ENCODE data around the gene AGR2. TPM values are rescaled to one million over a fixed set of nuclear protein-coding genes. Genes with fewer than 3 reads are reported as not detected.

The AGR2 gene
- total and polyA plus RNA-seq, 7 donors, result 0.07 to 0.20 (median 0.17) TPM; not detected in 4

GRCh38 chr7:16755397-16755796 lies 49.4 kb downstream of the AGR2 start:
- Histone ChIP-seq H3K9me3 (no peaks in the 10 kb centered on the region), H3K4me3 (peak overlapping the region; percentile 68), H3K36me3 (ENCODE audit: insufficient read depth in 1 of 2, low read depth in 1 of 2) (no peaks in the 10 kb centered on the region), H3K27me3 (ENCODE audit: insufficient read depth in 3 of 3, low read length in 2 of 3) (peaks cover 0 to 11% (median 3%) of the 10 kb centered on the region in 3 donors), H3K4me1 (no peaks in the 10 kb centered on the region), H3K27ac (no peak overlapping the region)
- no peak for ATAC-seq
- intact Hi-C loops (cut with DNase I), result no loop called here
- TF ChIP-seq CTCF (IDR thresholded peaks at IDR 0.05), result no peak
- no peak for DNase-seq

GRCh38 chr7:16754856-16755317 lies 49.9 kb downstream of the AGR2 start:
- TF ChIP-seq CTCF (IDR thresholded peaks at IDR 0.05), result no peak
- intact Hi-C loops (cut with DNase I), result no loop called here
- H3K36me3 ChIP-seq (ENCODE audit: insufficient read depth in 1 of 2, low read depth in 1 of 2), result no peaks in the 10 kb centered on the region
- DNase-seq, result no peak
- WGBS, 3 donors, result 56 to 77% (median 72%) methylated on average over 6 of the region's 6 CpGs
- no peak for ATAC-seq
- no peak overlapping the region for H3K27ac ChIP-seq
- H3K9me3 ChIP-seq, result no peaks in the 10 kb centered on the region
- peaks cover 0 to 11% (median 3%) of the 10 kb centered on the region in 3 donors for H3K27me3 ChIP-seq (ENCODE audit: insufficient read depth in 3 of 3, low read length in 2 of 3)
- H3K4me3 ChIP-seq, result peak overlapping the region; percentile 68
- H3K4me1 ChIP-seq, result no peaks in the 10 kb centered on the region

GRCh38 chr7:16753932-16754855 lies 50.6 kb downstream of the AGR2 start:
- H3K4me3 ChIP-seq, result peak overlapping the region; percentile 68
- H3K9me3 ChIP-seq, result no peaks in the 10 kb centered on the region
- peak; percentile 32 to 57 (median 43) for ATAC-seq
- H3K27me3 ChIP-seq (ENCODE audit: insufficient read depth in 3 of 3, low read length in 2 of 3), result peaks cover 0 to 11% (median 2%) of the 10 kb centered on the region in 3 donors
- H3K4me1 ChIP-seq, result no peaks in the 10 kb centered on the region
- 7 to 8% (median 8%) methylated on average over 55 to 58 of the region's 58 CpGs for WGBS, 3 donors
- H3K27ac ChIP-seq, result no peak overlapping the region
- TF ChIP-seq CTCF (IDR thresholded peaks at IDR 0.05), result no peak
- peak; percentile 16 to 50 for DNase-seq
- intact Hi-C loops (cut with DNase I), result no loop called here
- H3K36me3 ChIP-seq (ENCODE audit: insufficient read depth in 1 of 2, low read depth in 1 of 2), result no peaks in the 10 kb centered on the region

GRCh38 chr7:16753102-16753931 lies 51.5 kb downstream of the AGR2 start, which contains the start of gene TSPAN13:
TSPAN13 (plus strand) TSS chr7:16753755; CDS start chr7:16753968, 213 bp downstream.
- Histone ChIP-seq H3K9me3 (no peaks in the 10 kb centered on the region), H3K36me3 (ENCODE audit: insufficient read depth in 1 of 2, low read depth in 1 of 2) (no peaks in the 10 kb centered on the region), H3K4me3 (peak within 1 kb of the TSS; percentile 68), H3K4me1 (no peaks in the 10 kb centered on the region), H3K27me3 (ENCODE audit: insufficient read depth in 3 of 3, low read length in 2 of 3) (peaks cover 0 to 11% (median 2%) of the 10 kb centered on the region in 3 donors), H3K27ac (no peak within 1 kb of the TSS)
- DNase-seq (peak; percentile 60 to 71), ATAC-seq (peak; percentile 65 to 81 (median 78))
- intact Hi-C loops (cut with DNase I), result no loop called here
- WGBS, 3 donors, result 4 to 6% (median 4%) methylated on average over 43 to 48 of the region's 48 CpGs
- no peak for TF ChIP-seq CTCF (IDR thresholded peaks at IDR 0.05)
